ENCODE data around the gene ATP2B3. TPM values are rescaled to one million over a fixed set of nuclear protein-coding genes. Genes with fewer than 3 reads are reported as not detected.

ATP2B3 gene
- total RNA-seq, 1 donor from 2014 or later: not detected

DNA sequence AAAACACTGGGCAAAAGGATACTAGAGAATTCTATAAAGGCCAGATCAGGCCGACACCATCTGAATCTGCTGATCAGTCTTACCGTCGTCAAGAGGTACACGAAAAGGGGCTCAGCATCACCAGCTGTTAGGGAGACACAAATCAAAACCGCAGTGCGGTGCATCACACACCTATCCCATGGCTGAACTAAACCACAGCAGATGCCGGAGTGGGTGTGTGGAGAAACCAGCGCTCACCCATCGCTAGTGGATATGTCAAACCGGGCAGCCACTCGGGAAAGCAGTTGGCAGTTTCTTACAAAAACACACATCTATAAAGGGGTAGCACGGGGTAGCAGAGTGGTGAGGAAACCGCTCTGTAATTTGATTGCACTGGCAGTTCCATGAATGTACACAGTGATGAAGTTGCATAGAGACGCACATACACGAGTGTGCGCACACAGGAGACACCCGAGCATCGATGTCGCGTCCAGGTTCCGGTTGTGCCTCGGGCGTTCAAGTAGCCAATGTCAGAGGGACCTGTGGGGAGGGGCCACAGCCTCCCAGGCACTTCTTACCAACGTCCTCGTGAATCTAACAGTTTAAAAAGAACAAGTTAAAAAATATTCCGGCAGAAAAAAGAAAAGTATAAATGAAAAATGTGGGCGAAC lies 104.6 kb downstream of the ATP2B3 start:
- Histone ChIP-seq H3K27me3 (ENCODE audit: control insufficient read depth, insufficient read depth, low read length) (peaks cover 29% of the 10 kb centered on the region), H3K36me3 (ENCODE audit: control insufficient read depth, insufficient read depth, low read length) (no peaks in the 10 kb centered on the region), H3K4me3 (ENCODE audit: low read depth, low read length) (no peak overlapping the region)
- no peak for DNase-seq (ENCODE audit: low read depth)
- TF ChIP-seq, protein P1, sequence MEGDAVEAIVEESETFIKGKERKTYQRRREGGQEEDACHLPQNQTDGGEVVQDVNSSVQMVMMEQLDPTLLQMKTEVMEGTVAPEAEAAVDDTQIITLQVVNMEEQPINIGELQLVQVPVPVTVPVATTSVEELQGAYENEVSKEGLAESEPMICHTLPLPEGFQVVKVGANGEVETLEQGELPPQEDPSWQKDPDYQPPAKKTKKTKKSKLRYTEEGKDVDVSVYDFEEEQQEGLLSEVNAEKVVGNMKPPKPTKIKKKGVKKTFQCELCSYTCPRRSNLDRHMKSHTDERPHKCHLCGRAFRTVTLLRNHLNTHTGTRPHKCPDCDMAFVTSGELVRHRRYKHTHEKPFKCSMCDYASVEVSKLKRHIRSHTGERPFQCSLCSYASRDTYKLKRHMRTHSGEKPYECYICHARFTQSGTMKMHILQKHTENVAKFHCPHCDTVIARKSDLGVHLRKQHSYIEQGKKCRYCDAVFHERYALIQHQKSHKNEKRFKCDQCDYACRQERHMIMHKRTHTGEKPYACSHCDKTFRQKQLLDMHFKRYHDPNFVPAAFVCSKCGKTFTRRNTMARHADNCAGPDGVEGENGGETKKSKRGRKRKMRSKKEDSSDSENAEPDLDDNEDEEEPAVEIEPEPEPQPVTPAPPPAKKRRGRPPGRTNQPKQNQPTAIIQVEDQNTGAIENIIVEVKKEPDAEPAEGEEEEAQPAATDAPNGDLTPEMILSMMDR (IDR thresholded peaks at IDR 0.05; ENCODE audit: insufficient read depth, low read length, poor library complexity, severe bottlenecking): no peak

DNA sequence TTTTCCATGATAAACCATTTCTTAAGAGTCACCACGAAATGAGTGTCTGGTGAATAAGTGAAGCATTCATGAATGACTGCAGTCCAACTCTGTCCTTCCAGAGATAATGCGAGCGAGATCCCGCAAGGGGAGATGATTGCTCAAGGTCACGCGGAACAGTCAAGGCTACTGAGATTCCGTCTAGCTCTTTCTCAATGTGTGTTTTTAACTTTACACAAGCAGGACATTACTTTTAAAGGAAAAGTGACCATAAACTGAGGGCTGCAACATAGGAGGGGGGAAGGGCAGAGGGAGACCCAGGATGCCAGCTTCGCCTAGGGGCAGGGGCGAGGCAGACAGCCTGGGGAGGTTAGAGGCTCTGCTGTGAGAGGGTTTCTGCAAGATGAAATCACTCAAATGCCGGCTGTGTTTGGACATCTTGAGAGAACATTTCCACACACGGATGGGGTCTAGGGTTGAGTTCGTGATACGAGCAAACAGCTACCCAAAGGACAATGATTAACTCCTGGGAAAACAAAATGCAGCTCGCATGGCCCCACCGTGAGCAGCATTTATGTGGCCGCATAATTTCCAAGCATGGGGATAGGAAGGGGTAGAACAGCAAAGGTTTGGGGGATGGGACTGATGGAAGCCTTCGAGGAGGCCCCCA lies 105.3 kb downstream of the ATP2B3 start:
- TF ChIP-seq, protein P1 (IDR thresholded peaks at IDR 0.05; ENCODE audit: insufficient read depth, low read length, poor library complexity, severe bottlenecking): no peak
- H3K36me3 ChIP-seq (ENCODE audit: control insufficient read depth, insufficient read depth, low read length): no peaks in the 10 kb centered on the region
- DNase-seq (ENCODE audit: low read depth): no peak
- H3K27me3 ChIP-seq (ENCODE audit: control insufficient read depth, insufficient read depth, low read length): peaks cover 30% of the 10 kb centered on the region
- H3K4me3 ChIP-seq (ENCODE audit: low read depth, low read length): no peak overlapping the region

DNA sequence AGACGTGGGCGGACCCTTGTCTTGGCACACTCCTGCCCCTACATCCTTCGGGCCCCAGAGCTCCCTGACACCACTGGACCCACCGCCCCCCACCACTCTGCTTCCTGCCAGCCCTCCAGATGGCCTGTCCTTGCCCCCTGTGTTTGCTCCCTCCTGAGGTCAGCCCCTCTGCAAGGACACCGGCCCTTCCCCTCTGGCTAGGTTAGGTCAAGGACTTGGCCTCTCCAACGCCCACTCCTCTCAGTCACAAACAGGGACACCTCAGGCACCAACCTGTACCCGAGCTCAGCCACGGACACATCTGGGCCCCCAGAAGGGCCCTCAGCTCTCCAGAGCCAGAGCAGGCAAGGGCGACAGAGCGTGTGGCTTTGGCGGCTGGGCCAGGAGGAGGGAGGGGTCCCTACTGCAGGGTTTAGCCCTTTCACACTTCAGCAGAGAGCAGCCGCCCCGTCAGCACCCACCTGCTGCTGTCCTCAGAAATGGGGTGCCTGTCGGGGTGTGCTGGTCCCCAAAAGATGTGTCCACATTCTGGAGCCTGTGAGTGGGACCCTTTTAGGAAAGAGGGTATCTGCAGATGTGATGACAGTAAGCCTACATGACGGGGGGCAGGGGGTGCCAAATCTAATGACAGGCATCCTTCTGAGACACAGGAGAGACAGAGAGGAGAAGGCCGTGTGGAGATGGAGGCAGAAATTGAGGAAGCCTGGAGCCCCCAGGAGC lies 106.0 kb downstream of the ATP2B3 start:
- no peak for DNase-seq (ENCODE audit: low read depth)
- H3K27me3 ChIP-seq (ENCODE audit: control insufficient read depth, insufficient read depth, low read length): peaks cover 32% of the 10 kb centered on the region
- no peaks in the 10 kb centered on the region for H3K36me3 ChIP-seq (ENCODE audit: control insufficient read depth, insufficient read depth, low read length)
- H3K4me3 ChIP-seq (ENCODE audit: low read depth, low read length): no peak overlapping the region
- TF ChIP-seq, protein P1 (IDR thresholded peaks at IDR 0.05; ENCODE audit: insufficient read depth, low read length, poor library complexity, severe bottlenecking): no peak

DNA sequence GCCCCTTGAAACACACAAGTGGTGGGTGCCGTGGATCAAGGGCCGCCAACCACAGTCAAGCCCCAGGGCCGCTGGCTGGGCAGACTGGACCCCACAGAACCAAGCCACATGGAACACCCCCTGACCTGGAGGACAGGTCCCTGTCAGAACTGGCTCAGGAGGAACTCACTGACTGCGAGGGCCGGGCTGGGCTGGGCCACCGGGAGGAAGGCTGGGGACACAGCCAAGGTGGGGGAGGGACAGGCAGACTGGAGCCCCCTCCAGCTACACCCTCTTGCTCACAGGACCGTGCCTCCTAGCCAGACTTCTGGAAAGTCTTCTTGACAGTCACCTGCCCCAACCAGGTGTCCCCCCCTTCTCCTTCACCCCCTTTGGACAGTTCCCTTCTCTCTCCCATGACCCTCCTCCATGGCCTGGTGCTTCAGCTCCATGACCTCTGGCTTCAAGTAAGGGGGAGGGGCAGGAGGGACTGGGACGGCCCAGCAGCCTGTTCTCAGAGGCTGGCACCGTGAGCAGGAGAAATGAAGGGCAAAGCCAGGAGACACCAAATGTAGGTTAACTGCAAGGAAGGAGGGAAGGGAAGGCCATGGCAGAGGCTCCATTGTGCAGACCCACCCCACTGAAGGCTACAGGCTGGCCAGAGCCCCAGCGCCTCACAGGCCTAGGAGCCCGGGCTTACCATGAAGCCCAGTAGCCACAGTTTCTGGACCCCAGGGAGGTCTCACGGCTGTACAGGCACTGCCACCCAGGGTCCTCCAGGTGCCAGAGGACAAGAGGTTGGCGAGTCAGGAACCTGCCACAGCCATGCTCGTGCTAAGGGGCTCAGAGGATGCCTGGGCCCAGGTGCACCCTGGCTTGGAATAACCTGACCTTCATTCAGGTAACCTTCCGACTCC lies 107.0 kb downstream of the ATP2B3 start:
- Histone ChIP-seq H3K4me3 (ENCODE audit: low read depth, low read length) (no peak overlapping the region), H3K36me3 (ENCODE audit: control insufficient read depth, insufficient read depth, low read length) (no peaks in the 10 kb centered on the region), H3K27me3 (ENCODE audit: control insufficient read depth, insufficient read depth, low read length) (peaks cover 34% of the 10 kb centered on the region)
- no peak for DNase-seq (ENCODE audit: low read depth)
- TF ChIP-seq, protein P1 (IDR thresholded peaks at IDR 0.05; ENCODE audit: insufficient read depth, low read length, poor library complexity, severe bottlenecking): no peak

DNA sequence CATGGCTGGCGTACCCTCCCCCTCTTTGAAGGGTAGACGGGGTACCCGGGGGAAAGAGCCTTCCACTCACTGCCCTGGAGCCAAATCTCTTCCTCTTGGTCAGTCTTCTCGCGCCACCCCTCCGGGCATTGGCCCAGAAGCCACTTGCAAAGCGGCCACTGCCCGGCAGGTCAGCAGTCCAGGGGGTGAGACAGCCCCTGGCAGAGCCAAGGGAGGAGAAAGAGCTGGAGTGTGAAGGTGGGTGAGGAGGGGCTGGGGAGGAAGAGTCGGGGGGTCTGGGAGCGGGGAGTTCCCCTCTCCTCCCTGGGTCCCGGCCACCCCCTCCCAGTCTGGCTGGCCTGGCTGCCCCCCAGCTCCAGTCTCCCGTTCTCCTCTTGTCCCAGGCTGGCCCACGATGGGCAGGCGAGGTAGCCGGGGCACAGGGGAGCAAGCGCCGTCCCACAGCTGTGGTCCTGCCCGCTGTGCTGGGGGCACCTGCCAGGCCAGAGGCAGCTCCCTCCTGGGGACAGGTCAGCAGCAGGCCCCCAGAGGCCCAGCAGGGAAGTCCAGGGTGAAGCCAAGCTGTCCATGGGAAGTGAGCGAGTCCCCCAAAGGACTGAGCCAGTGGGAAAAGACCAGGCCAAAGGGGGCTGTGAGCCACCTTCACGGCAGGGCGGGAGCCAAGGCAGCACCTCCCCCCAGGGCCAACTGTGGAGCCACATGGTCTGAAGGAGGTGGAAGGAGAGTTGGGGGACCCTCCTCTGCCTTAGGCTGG lies 108.0 kb downstream of the ATP2B3 start:
- Histone ChIP-seq H3K27me3 (ENCODE audit: control insufficient read depth, insufficient read depth, low read length) (peaks cover 34% of the 10 kb centered on the region), H3K4me3 (ENCODE audit: low read depth, low read length) (no peak overlapping the region), H3K36me3 (ENCODE audit: control insufficient read depth, insufficient read depth, low read length) (no peaks in the 10 kb centered on the region)
- DNase-seq (ENCODE audit: low read depth): no peak
- TF ChIP-seq, protein P1 (IDR thresholded peaks at IDR 0.05; ENCODE audit: insufficient read depth, low read length, poor library complexity, severe bottlenecking): no peak

Measured in kidney epithelial cell (primary cell).